ENCODE measurements around the gene DHCR7. TPM values are rescaled to one million over a fixed set of nuclear protein-coding genes. Genes with fewer than 3 reads are reported as not detected.

Gene DHCR7
- total and polyA plus RNA-seq, 2 donors (not counting 1 experiment from before 2014, with no cell fraction given), result 6.9 to 15.3 TPM

GRCh38 chr11:71451596-71452198 lies 3.5 kb upstream of the DHCR7 start:
- 96% methylated on average over 4 of the region's 9 CpGs for WGBS (ENCODE audit: insufficient coverage)
- ChIA-PET CTCF (no interaction called here), POLR2A (no interaction called here)
- Histone ChIP-seq H3K9me3 (ENCODE audit: control extremely low read depth in 1 of 3, control insufficient read depth in 2 of 3, insufficient read depth in 1 of 3, low read length in 2 of 3) (no peaks in the 10 kb centered on the region), H3K79me2 (ENCODE audit: control insufficient read depth, insufficient read depth, low read length) (peaks cover 42% of the 10 kb centered on the region), H3K36me3 (replicated peaks in 1 of 2; ENCODE audit: control extremely low read depth in 1 of 2, control insufficient read depth in 1 of 2, extremely low read depth in 1 of 2, insufficient read depth in 2 of 2, low read length in 1 of 2) (peaks cover 0 to 18% of the 10 kb centered on the region in 2 experiments), H3K27ac (ENCODE audit: low read length in 2 of 2) (peak overlapping the region in 1 of 2 donors; percentile 80), H3K4me2 (replicated peaks; ENCODE audit: low read depth, low read length, poor library complexity, severe bottlenecking) (peak overlapping the region; percentile 86), H4K20me1 (ENCODE audit: control insufficient read depth, insufficient read depth, low read length, poor library complexity, severe bottlenecking) (peaks cover 27% of the 10 kb centered on the region), H3K4me1 (ENCODE audit: control insufficient read depth in 2 of 2, insufficient read depth in 2 of 2, low read length in 2 of 2) (peaks cover 31 to 51% of the 10 kb centered on the region in 2 donors), H2AFZ (ENCODE audit: insufficient read depth, low read depth, low read length, poor library complexity, severe bottlenecking) (peak overlapping the region; percentile 87), H3K9ac (ENCODE audit: low read length) (peak overlapping the region; percentile 89), H3K27me3 (replicated peaks in 1 of 4; ENCODE audit: control extremely low read depth in 1 of 4, control insufficient read depth in 3 of 4, insufficient read depth in 4 of 4, low read length in 3 of 4) (no peaks in the 10 kb centered on the region), H3K4me3 (ENCODE audit: control extremely low read depth in 1 of 5, extremely low read depth in 1 of 5, insufficient read depth in 1 of 5, low read depth in 2 of 5, low read length in 4 of 5) (peak overlapping the region; percentile 86 to 98 (median 94))
- TF ChIP-seq CTCF (IDR thresholded peaks at IDR 0.05), result no peak
- TF ChIP-seq EZH2 (IDR thresholded peaks at IDR 0.05; ENCODE audit: borderline replicate concordance, insufficient read depth, low read depth, low read length, poor library complexity, severe bottlenecking), result no peak
- Mint-ChIP-seq H3K27me3 (no peaks in the 10 kb centered on the region), H3K27ac (peak overlapping the region; percentile 87), H3K4me3 (peak overlapping the region; percentile 93), H3K4me1 (peaks cover 60% of the 10 kb centered on the region), H3K9me3 (ENCODE audit: insufficient read depth) (no peaks in the 10 kb centered on the region)
- ATAC-seq (ENCODE audit: low read depth) (no peak), DNase-seq (no peak)
- intact Hi-C loops (cut with micrococcal nuclease), result loop anchor here (2.0 to 10.0 kb wide), 3 partner anchors 199 to 1249 kb away; partner anchors contain the start of genes FADD and SHANK2

GRCh38 chr11:71450939-71451338 lies 2.7 kb upstream of the DHCR7 start:
- no peaks in the 10 kb centered on the region for H3K9me3 Mint-ChIP-seq (ENCODE audit: insufficient read depth)
- Histone ChIP-seq H3K27me3 (replicated peaks in 1 of 4; ENCODE audit: control extremely low read depth in 1 of 4, control insufficient read depth in 3 of 4, insufficient read depth in 4 of 4, low read length in 3 of 4) (no peaks in the 10 kb centered on the region), H3K4me2 (replicated peaks; ENCODE audit: low read depth, low read length, poor library complexity, severe bottlenecking) (no peak overlapping the region), H3K4me1 (ENCODE audit: control insufficient read depth in 2 of 2, insufficient read depth in 2 of 2, low read length in 2 of 2) (peaks cover 31 to 51% of the 10 kb centered on the region in 2 donors), H3K9me3 (ENCODE audit: control extremely low read depth in 1 of 3, control insufficient read depth in 2 of 3, insufficient read depth in 1 of 3, low read length in 2 of 3) (peaks cover 0 to 5% (median under 1%) of the 10 kb centered on the region in 3 donors), H2AFZ (ENCODE audit: insufficient read depth, low read depth, low read length, poor library complexity, severe bottlenecking) (no peak overlapping the region), H4K20me1 (ENCODE audit: control insufficient read depth, insufficient read depth, low read length, poor library complexity, severe bottlenecking) (peaks cover 20% of the 10 kb centered on the region), H3K9ac (ENCODE audit: low read length) (no peak overlapping the region), H3K79me2 (ENCODE audit: control insufficient read depth, insufficient read depth, low read length) (peaks cover 35% of the 10 kb centered on the region), H3K4me3 (ENCODE audit: control extremely low read depth in 1 of 5, extremely low read depth in 1 of 5, insufficient read depth in 1 of 5, low read depth in 2 of 5, low read length in 4 of 5) (no peak overlapping the region), H3K27ac (ENCODE audit: low read length in 2 of 2) (no peak overlapping the region), H3K36me3 (replicated peaks in 1 of 2; ENCODE audit: control extremely low read depth in 1 of 2, control insufficient read depth in 1 of 2, extremely low read depth in 1 of 2, insufficient read depth in 2 of 2, low read length in 1 of 2) (peaks cover 0 to 11% of the 10 kb centered on the region in 2 experiments)
- H3K4me3 Mint-ChIP-seq, result peak overlapping the region; percentile 15
- no CpG with 5 or more reads among the region's 3 CpGs for WGBS (ENCODE audit: insufficient coverage)
- ATAC-seq (ENCODE audit: low read depth) (no peak), DNase-seq (no peak)
- peak overlapping the region; percentile 29 for H3K27ac Mint-ChIP-seq
- intact Hi-C loops (cut with micrococcal nuclease), result loop anchor here (5.0 to 10.0 kb wide), 2 partner anchors 334 to 1249 kb away; partner anchors contain the start of gene FADD
- ChIA-PET CTCF (no interaction called here), POLR2A (no interaction called here)
- H3K27me3 Mint-ChIP-seq, result no peaks in the 10 kb centered on the region
- no peak for TF ChIP-seq CTCF (IDR thresholded peaks at IDR 0.05)
- TF ChIP-seq EZH2 (IDR thresholded peaks at IDR 0.05; ENCODE audit: borderline replicate concordance, insufficient read depth, low read depth, low read length, poor library complexity, severe bottlenecking), result no peak
- peaks cover 53% of the 10 kb centered on the region for H3K4me1 Mint-ChIP-seq
